Measurements from ENCODE around the gene DCBLD2. TPM values are rescaled to one million over a fixed set of nuclear protein-coding genes. Genes with fewer than 3 reads are reported as not detected.

DCBLD2 gene
- total RNA-seq, 2 experiments from 2014 or later, result 2.0 to 2.1 TPM

- Mint-ChIP-seq H3K4me3 (no peak overlapping the region), H3K4me1 (no peaks in the 10 kb centered on the region), H3K27me3 (peaks cover 9% of the 10 kb centered on the region), H3K36me3 (no peaks in the 10 kb centered on the region), H3K27ac (no peak overlapping the region), H3K9me3 (no peaks in the 10 kb centered on the region)
- no peak for DNase-seq
These were observed 139.8 kb downstream of the DCBLD2 start for GRCh38 chr3:98761643-98762229.

GRCh38 chr3:98759629-98760028 is 141.9 kb downstream of the DCBLD2 start:
- Mint-ChIP-seq H3K27ac (no peak overlapping the region), H3K4me1 (no peaks in the 10 kb centered on the region), H3K4me3 (no peak overlapping the region), H3K27me3 (peaks cover 13% of the 10 kb centered on the region), H3K9me3 (no peaks in the 10 kb centered on the region), H3K36me3 (no peaks in the 10 kb centered on the region)
- DNase-seq, result no peak

GRCh38 chr3:98755601-98756000 is 145.9 kb downstream of the DCBLD2 start:
- no peak overlapping the region for H3K4me3 Mint-ChIP-seq
- H3K36me3 Mint-ChIP-seq, result no peaks in the 10 kb centered on the region
- no peaks in the 10 kb centered on the region for H3K4me1 Mint-ChIP-seq
- peaks cover 4% of the 10 kb centered on the region for H3K27me3 Mint-ChIP-seq
- no peaks in the 10 kb centered on the region for H3K9me3 Mint-ChIP-seq
- no peak overlapping the region for H3K27ac Mint-ChIP-seq
- no peak for DNase-seq

GRCh38 chr3:98754483-98754882 is 147.0 kb downstream of the DCBLD2 start:
- H3K36me3 Mint-ChIP-seq, result no peaks in the 10 kb centered on the region
- H3K4me1 Mint-ChIP-seq, result no peaks in the 10 kb centered on the region
- H3K9me3 Mint-ChIP-seq, result no peaks in the 10 kb centered on the region
- DNase-seq, result no peak
- H3K27ac Mint-ChIP-seq, result no peak overlapping the region
- peaks cover 4% of the 10 kb centered on the region for H3K27me3 Mint-ChIP-seq
- H3K4me3 Mint-ChIP-seq, result no peak overlapping the region

- Mint-ChIP-seq H3K4me1 (no peaks in the 10 kb centered on the region), H3K27me3 (peaks cover 4% of the 10 kb centered on the region)
These were observed 151.1 kb downstream of the DCBLD2 start for GRCh38 chr3:98750276-98750919.

GRCh38 chr3:98746882-98747281 is 154.6 kb downstream of the DCBLD2 start:
- H3K36me3 Mint-ChIP-seq, result no peaks in the 10 kb centered on the region
- no peaks in the 10 kb centered on the region for H3K9me3 Mint-ChIP-seq
- H3K4me1 Mint-ChIP-seq, result no peaks in the 10 kb centered on the region

More at GRCh38 chr3:98750276-98750919, 151.1 kb downstream of the DCBLD2 start:
- no peaks in the 10 kb centered on the region for H3K36me3 Mint-ChIP-seq
- H3K4me3 Mint-ChIP-seq, result no peak overlapping the region
- H3K9me3 Mint-ChIP-seq, result no peaks in the 10 kb centered on the region
- H3K27ac Mint-ChIP-seq, result no peak overlapping the region
- no peak for DNase-seq

GRCh38 chr3:98746122-98746521 is 155.4 kb downstream of the DCBLD2 start:
- Mint-ChIP-seq H3K9me3 (no peaks in the 10 kb centered on the region), H3K27me3 (peaks cover 14% of the 10 kb centered on the region), H3K4me3 (no peak overlapping the region), H3K27ac (no peak overlapping the region), H3K36me3 (no peaks in the 10 kb centered on the region), H3K4me1 (no peaks in the 10 kb centered on the region)
- DNase-seq, result no peak

More at GRCh38 chr3:98746882-98747281, 154.6 kb downstream of the DCBLD2 start:
- Mint-ChIP-seq H3K27me3 (peaks cover 11% of the 10 kb centered on the region), H3K27ac (no peak overlapping the region), H3K4me3 (no peak overlapping the region)
- DNase-seq, result no peak

Other genes starting within 250 kb of the DCBLD2 start
- under 1 TPM; 0.28 to 0.58 TPM for gene ST3GAL6, start 138.4 kb downstream of the DCBLD2 start, total RNA-seq